H1 (cell line): ENCODE results near the gene AMER2. TPM values are rescaled to one million over a fixed set of nuclear protein-coding genes. Genes with fewer than 3 reads are reported as not detected.

Experiments
- ATF2 ChIP-seq: IDR thresholded peaks from 2 replicates; pipeline ENCODE4 v1.6.1; 2012; ENCODE audit warnings: low read length, inconsistent platforms
- ATF3 ChIP-seq: IDR thresholded peaks from 2 replicates; pipeline ENCODE4 v1.6.1; 2011; ENCODE audit warnings: low read depth, mild to moderate bottlenecking, low read length; ENCODE audit not compliant: insufficient read depth
- CHD7 ChIP-seq: fragments of 300-600 bp; sonication (generic); IDR thresholded peaks from 2 replicates; pipeline ENCODE4 v1.7.1; 2012; ENCODE audit warnings: low read length, moderate library complexity, mild to moderate bottlenecking, inconsistent platforms; ENCODE audit not compliant: insufficient replicate concordance
- FOSL1 ChIP-seq: IDR thresholded peaks from 2 replicates; pipeline ENCODE4 v1.6.1; 2011; ENCODE audit warnings: mild to moderate bottlenecking, low read depth, low read length, moderate library complexity; ENCODE audit not compliant: insufficient read depth
- JUND ChIP-seq: IDR thresholded peaks from 2 replicates; pipeline ENCODE4 v1.6.1; 2011; ENCODE audit warnings: mild to moderate bottlenecking, improper control_type of control experiment, low read length
- RAD21 ChIP-seq, 2 experiments: IDR thresholded peaks in 1 of 2; conservative IDR thresholded peaks in 1 of 2; 2 replicates each; pipeline ENCODE4 v1.6.1; 2011; ENCODE audit warnings: low read depth in 2 of 2, low read length in 2 of 2, improper control_type of control experiment in 1 of 2, inconsistent platforms in 1 of 2, mild to moderate bottlenecking in 1 of 2, moderate library complexity in 1 of 2
- RBBP5 ChIP-seq: IDR thresholded peaks from 2 replicates; pipeline ENCODE4 v1.7.1; 2012; ENCODE audit warnings: low read depth, mild to moderate bottlenecking, inconsistent platforms, low read length, moderate library complexity, borderline replicate concordance
- ZNF274 ChIP-seq: IDR thresholded peaks from 2 replicates; pipeline ENCODE4 v1.7.0; 2012; ENCODE audit warnings: low read length, borderline replicate concordance; ENCODE audit errors: extremely low read depth
- polyA plus RNA-seq, 7 experiments: library from polyadenylated mRNA; depleted of rRNA in 3 of 7; stranded (reverse) in 5 of 7; unstranded in 2 of 7; fragments of >200 nt in 5 of 7; fragments of 200-250 nt in 2 of 7; gene quantifications; 1 replicate in 5 of 7; 2 replicates in 1 of 7; 4 replicates in 1 of 7; pipeline versions ENCODE4 v1.2.1 to v1.2.3, GENCODE V29; 2011 to 2013; ENCODE audit warnings: missing spikeins in 2 of 7, mixed read lengths in 2 of 7
- total RNA-seq: library from RNA; stranded (reverse); fragmentation: NEBNext Ultra II Directional; extraction: Animal tissue kit (Norgen Biotek cat#: 25700); gene quantifications from 2 replicates; pipeline ENCODE4 v1.2.1, GENCODE V29; 2021

AMER2 gene
- total and polyA plus RNA-seq, 2 of the 8 experiments (the other 6 are each of a cell fraction or from before 2014, with no cell fraction given), result 0.14 to 0.50 TPM

- TF ChIP-seq CHD7, result no peak
- TF ChIP-seq ATF2, result no peak
- no peak for TF ChIP-seq ZNF274
- TF ChIP-seq ATF3, result no peak
- no peak for TF ChIP-seq FOSL1
- TF ChIP-seq JUND, result no peak
- TF ChIP-seq RAD21 (IDR thresholded peaks at IDR 0.05 in 1 of 2, conservative IDR thresholded peaks at IDR 0.05 in 1 of 2; ENCODE audit: low read depth in 2 of 2, low read length in 2 of 2), result no peak
- no peak for TF ChIP-seq RBBP5
Measured at GRCh38 chr13:25207291-25207810, 35.3 kb upstream of the AMER2 start (continued).
